GM10847 (cell line): ENCODE results near the gene SRBD1.

Experiments
- POLR2A ChIP-seq: IDR thresholded peaks from 2 replicates; pipeline ENCODE4 v1.6.1; 2011; ENCODE audit not compliant: insufficient read length; ENCODE audit errors: extremely low read depth

Gene SRBD1

GRCh38 chr2:45585267-45585861 is 25.7 kb downstream of the SRBD1 start:
- no peak for TF ChIP-seq POLR2A

- TF ChIP-seq POLR2A: no peak
These were observed 27.1 kb downstream of the SRBD1 start for GRCh38 chr2:45583977-45584376.

GRCh38 chr2:45582522-45582921 is 28.5 kb downstream of the SRBD1 start:
- no peak for TF ChIP-seq POLR2A

GRCh38 chr2:45578056-45578843 is 32.8 kb downstream of the SRBD1 start:
- no peak for TF ChIP-seq POLR2A

GRCh38 chr2:45577441-45577840 is 33.6 kb downstream of the SRBD1 start:
- TF ChIP-seq POLR2A: no peak

- no peak for TF ChIP-seq POLR2A
These were observed 35.2 kb downstream of the SRBD1 start for GRCh38 chr2:45575881-45576280.

GRCh38 chr2:45572979-45573378 is 38.1 kb downstream of the SRBD1 start:
- TF ChIP-seq POLR2A: no peak

DNA sequence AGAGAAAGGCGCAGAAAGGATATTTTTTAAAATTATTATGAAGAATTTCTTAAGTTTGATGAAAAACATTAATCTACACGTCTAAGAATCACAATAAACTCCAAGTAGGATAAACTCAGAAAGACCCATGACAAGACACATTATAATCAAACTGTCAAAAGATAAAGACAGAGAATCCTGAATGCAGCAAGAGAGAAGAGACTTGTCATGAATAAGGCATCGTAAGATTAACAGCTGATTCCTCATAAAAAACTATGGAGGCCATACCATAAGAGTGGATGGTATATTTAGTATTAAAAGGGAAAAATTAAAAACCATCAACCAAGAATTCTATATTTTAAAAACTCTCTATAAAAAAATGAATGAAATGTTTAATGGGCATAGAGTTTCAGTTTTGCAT is 39.1 kb downstream of the SRBD1 start:
- TF ChIP-seq POLR2A: no peak

- TF ChIP-seq POLR2A: no peak
These were observed 40.3 kb downstream of the SRBD1 start for GRCh38 chr2:45570671-45571334.

- no peak for TF ChIP-seq POLR2A
These were observed 42.1 kb downstream of the SRBD1 start for GRCh38 chr2:45568935-45569334.

- TF ChIP-seq POLR2A: no peak
These were observed 42.9 kb downstream of the SRBD1 start for GRCh38 chr2:45567974-45568789.

- no peak for TF ChIP-seq POLR2A
These were observed 43.6 kb downstream of the SRBD1 start for GRCh38 chr2:45567288-45567963.

GRCh38 chr2:45559436-45559835 is 51.6 kb downstream of the SRBD1 start:
- TF ChIP-seq POLR2A: no peak

DNA sequence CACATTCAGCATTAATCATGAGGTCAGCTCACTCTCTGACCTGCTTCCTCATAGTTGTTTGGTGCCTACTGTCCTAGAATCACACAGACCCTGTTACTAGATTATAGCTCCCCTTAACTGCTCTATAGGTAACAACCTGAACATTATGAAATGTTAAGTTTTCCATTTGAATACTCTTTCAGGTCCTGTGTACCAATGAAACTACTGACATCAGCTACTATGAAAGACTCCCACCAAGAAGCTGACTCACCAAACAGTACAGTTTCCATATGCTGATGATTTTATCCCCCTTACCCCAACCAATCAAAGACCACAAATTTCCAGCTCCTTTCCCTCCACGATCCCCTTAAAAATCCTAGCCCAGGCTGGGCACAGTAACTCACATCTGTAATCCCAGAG is 56.3 kb downstream of the SRBD1 start:
- no peak for TF ChIP-seq POLR2A
